Lower leg skin (tissue), 4 donors: Measurements from ENCODE around the gene REC114. TPM values are rescaled to one million over a fixed set of nuclear protein-coding genes. Genes with fewer than 3 reads are reported as not detected.

Source experiments
- DNase-seq, 2 donors: peaks; one replicate each; pipeline ENCODE4 v3.0.0-alpha.2; 2019; ENCODE audit warnings: low spot score in 2 of 2
- H3K4me3 ChIP-seq: fragments of 200-600 bp; sonication (generic); 2 replicates; pipeline ENCODE4 v1.5.1; 2017; ENCODE audit warnings: mild to moderate bottlenecking, low read depth; ENCODE audit not compliant: poor library complexity, severe bottlenecking
- POLR2A ChIP-seq, 2 donors: fragments of 450-650 bp; IDR thresholded peaks; one replicate each; pipeline ENCODE4 v1.6.1; 2016 to 2017; ENCODE audit warnings: antibody characterized with exemption in 2 of 2, mild to moderate bottlenecking in 1 of 2, moderate library complexity in 1 of 2
- WGBS, 2 donors: methylation state at CpG; one replicate each; pipeline ENCODE4 v1.1.5; 2018; 5-methylcytosine and 5-hydroxymethylcytosine counted together
- intact Hi-C: fragments of 100-400 bp; cut with DNase I; formaldehyde crosslinking; loops from one replicate; pipeline ENCODE4 v1.15.0; 2023; ENCODE audit warnings: low total_unique reads
- total RNA-seq, 4 donors: library from RNA; depleted of rRNA; stranded (reverse); fragments of >200 nt; gene quantifications; one replicate each; pipeline ENCODE4 v1.1.0, GENCODE V29; 2016
- TF ChIP-seq, protein P1 (sequence below), 3 donors: fragments of 450-650 bp; IDR thresholded peaks; one replicate each; pipeline ENCODE4 v1.5.1; 2016; ENCODE audit warnings: antibody characterized with exemption in 3 of 3, mild to moderate bottlenecking in 3 of 3, moderate library complexity in 2 of 3

REC114 gene
- total RNA-seq, 4 donors from 2014 or later, result not detected

DNA sequence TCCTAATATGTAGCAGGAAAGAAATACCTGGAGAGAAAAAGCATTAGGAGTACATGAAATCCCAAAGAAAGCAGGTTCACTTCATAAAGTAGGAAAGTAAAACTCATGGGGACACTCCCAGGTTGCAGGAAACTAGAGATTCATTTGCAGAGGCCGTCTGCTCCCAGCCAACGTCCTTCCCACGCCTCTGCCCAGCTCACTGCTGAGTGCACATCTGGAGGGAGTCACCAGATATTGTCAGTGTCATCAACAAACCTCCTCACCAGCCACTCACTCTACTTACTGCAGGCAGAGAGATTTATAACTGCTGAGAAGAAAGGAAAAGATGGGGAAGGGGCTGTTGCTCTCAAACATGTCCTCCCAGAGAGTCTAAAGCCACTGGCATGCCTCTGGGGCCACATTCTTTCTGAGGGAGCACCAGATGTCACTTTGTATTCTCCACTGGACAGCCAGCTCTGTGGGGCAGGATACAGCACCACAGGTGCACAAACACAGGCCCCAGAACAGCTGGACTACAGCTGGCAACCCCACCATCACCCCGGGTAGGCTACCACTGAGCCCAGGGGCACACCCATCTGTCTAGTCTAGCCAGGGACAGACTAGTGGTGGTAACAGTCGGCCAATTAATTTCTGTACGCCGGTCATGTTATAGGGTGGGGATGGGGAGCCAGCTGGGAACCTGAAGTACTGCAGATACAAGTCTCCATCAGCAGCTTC lies 125.8 kb downstream of the REC114 start:
- 64 to 75% methylated on average over 7 of the region's 7 CpGs for WGBS, 2 donors
- DNase-seq, result no peak
- TF ChIP-seq, protein P1, sequence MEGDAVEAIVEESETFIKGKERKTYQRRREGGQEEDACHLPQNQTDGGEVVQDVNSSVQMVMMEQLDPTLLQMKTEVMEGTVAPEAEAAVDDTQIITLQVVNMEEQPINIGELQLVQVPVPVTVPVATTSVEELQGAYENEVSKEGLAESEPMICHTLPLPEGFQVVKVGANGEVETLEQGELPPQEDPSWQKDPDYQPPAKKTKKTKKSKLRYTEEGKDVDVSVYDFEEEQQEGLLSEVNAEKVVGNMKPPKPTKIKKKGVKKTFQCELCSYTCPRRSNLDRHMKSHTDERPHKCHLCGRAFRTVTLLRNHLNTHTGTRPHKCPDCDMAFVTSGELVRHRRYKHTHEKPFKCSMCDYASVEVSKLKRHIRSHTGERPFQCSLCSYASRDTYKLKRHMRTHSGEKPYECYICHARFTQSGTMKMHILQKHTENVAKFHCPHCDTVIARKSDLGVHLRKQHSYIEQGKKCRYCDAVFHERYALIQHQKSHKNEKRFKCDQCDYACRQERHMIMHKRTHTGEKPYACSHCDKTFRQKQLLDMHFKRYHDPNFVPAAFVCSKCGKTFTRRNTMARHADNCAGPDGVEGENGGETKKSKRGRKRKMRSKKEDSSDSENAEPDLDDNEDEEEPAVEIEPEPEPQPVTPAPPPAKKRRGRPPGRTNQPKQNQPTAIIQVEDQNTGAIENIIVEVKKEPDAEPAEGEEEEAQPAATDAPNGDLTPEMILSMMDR (IDR thresholded peaks at IDR 0.05), result no peak
- no peak for TF ChIP-seq POLR2A (IDR thresholded peaks at IDR 0.05)
- intact Hi-C loops, result no loop called here
- H3K4me3 ChIP-seq, result no peak overlapping the region

DNA sequence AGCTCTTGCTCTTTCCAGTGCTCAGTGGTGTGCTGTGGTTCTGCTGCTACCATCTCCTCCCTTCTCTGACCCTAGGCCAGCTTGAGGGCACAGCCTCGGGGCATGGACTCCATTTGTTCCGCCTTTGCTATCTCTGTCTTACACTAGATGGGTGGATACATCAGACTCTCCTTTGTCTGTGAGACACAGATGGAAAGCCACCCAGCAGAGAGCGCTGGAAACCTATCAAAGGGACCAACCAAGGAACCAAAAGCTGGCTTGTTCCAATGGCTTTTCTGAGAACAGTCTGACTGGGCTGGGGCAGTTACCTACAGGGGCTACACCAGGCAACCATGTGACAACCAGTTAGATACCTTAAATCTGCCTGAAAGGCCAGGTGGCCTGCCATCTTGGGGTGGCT lies 126.4 kb downstream of the REC114 start:
- DNase-seq, result no peak
- intact Hi-C loops, result no loop called here
- 85 to 86% methylated on average over 3 of the region's 3 CpGs for WGBS, 2 donors
- TF ChIP-seq, protein P1 (IDR thresholded peaks at IDR 0.05), result no peak
- no peak for TF ChIP-seq POLR2A (IDR thresholded peaks at IDR 0.05)
- H3K4me3 ChIP-seq, result no peak overlapping the region

- intact Hi-C loops, result no loop called here
- no peak for DNase-seq
- no peak overlapping the region for H3K4me3 ChIP-seq
- 88 to 89% methylated on average over 7 of the region's 7 CpGs for WGBS, 2 donors
- TF ChIP-seq POLR2A (IDR thresholded peaks at IDR 0.05), result no peak
- TF ChIP-seq, protein P1 (IDR thresholded peaks at IDR 0.05), result no peak
Observed at GRCh38 chr15:73570355-73571032, 127.5 kb downstream of the REC114 start.

DNA sequence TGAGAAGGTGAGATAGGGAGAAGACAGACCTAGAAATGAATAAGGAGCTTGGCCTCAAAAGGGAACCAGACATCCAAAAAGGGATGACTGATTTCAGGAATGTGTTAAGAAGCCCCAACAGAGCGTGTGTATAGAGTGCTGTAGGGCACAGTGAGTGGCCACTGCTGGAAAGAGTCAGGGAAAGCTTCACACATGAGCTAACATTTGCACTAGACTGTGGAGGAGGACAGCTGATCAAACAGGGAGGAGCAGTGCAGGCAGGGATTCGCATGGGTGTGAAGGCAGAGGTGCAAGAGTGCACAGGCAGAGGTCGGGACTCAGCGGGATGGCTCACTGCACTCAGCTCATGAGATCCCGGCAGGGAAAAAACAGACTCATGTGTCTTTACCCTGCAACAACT lies 128.4 kb downstream of the REC114 start:
- no peak for TF ChIP-seq POLR2A (IDR thresholded peaks at IDR 0.05)
- TF ChIP-seq, protein P1 (IDR thresholded peaks at IDR 0.05), result no peak
- 74 to 78% methylated on average over 5 of the region's 5 CpGs for WGBS, 2 donors
- intact Hi-C loops, result no loop called here
- no peak overlapping the region for H3K4me3 ChIP-seq
- no peak for DNase-seq

GRCh38 chr15:73572296-73572695 lies 129.3 kb downstream of the REC114 start:
- intact Hi-C loops, result no loop called here
- 55 to 82% methylated on average over 5 of the region's 5 CpGs for WGBS, 2 donors
- H3K4me3 ChIP-seq, result no peak overlapping the region
- TF ChIP-seq, protein P1 (IDR thresholded peaks at IDR 0.05), result no peak
- TF ChIP-seq POLR2A (IDR thresholded peaks at IDR 0.05), result no peak
- DNase-seq, result no peak
